Daoy (cell line): ENCODE measurements around the gene ADGRB3. TPM values are rescaled to one million over a fixed set of nuclear protein-coding genes. Genes with fewer than 3 reads are reported as not detected.
A peak's percentile ranks its signal among the peaks of the same experiment; 100 is the strongest.
"Not testable (repeated sequence)": the region's sequence is repeated elsewhere in the genome, so short reads cannot be mapped to it uniquely, and the experiment has no call there.

Source experiments
- DNase-seq: peaks from one replicate; pipeline ENCODE4 v3.0.0-alpha.2; 2015; ENCODE audit warnings: low read depth
- total RNA-seq: library from RNA; depleted of rRNA; stranded (reverse); fragments of >200 nt; shearing (Covaris generic); gene quantifications from 2 replicates; pipeline ENCODE4 v1.2.3, GENCODE V29; 2014

ADGRB3 gene
- total RNA-seq, 1 experiment from 2014 or later = under 0.01 TPM

GRCh38 chr6:69232911-69233448 lies 597.9 kb downstream of the ADGRB3 start:
- DNase-seq = peak; percentile 16

GRCh38 chr6:69238067-69238466 lies 603.0 kb downstream of the ADGRB3 start:
- DNase-seq = no peak

- DNase-seq = no peak
These were observed 611.9 kb downstream of the ADGRB3 start for GRCh38 chr6:69246983-69247382.

GRCh38 chr6:69261010-69261409 lies 625.9 kb downstream of the ADGRB3 start:
- no peak for DNase-seq

- no peak for DNase-seq
These were observed 628.2 kb downstream of the ADGRB3 start for GRCh38 chr6:69263297-69263696.

GRCh38 chr6:69265090-69265489 lies 630.0 kb downstream of the ADGRB3 start:
- no peak for DNase-seq

GRCh38 chr6:69265706-69266105 lies 630.6 kb downstream of the ADGRB3 start:
- DNase-seq = no peak

- no peak for DNase-seq
These were observed 641.1 kb downstream of the ADGRB3 start for GRCh38 chr6:69276204-69276603.

GRCh38 chr6:69279805-69280204 lies 644.7 kb downstream of the ADGRB3 start:
- DNase-seq = no peak

GRCh38 chr6:69280858-69281257 lies 645.8 kb downstream of the ADGRB3 start:
- no peak for DNase-seq

GRCh38 chr6:69284176-69284730 lies 649.2 kb downstream of the ADGRB3 start:
- DNase-seq = no peak

- no peak for DNase-seq
These were observed 650.0 kb downstream of the ADGRB3 start for GRCh38 chr6:69285054-69285453.

- no peak for DNase-seq
These were observed 651.2 kb downstream of the ADGRB3 start for GRCh38 chr6:69286331-69286730.

- DNase-seq = not testable (repeated sequence)
These were observed 653.1 kb downstream of the ADGRB3 start for GRCh38 chr6:69288198-69288597.

- no peak for DNase-seq
These were observed 654.8 kb downstream of the ADGRB3 start for GRCh38 chr6:69289689-69290495.

- no peak for DNase-seq
These were observed 658.4 kb downstream of the ADGRB3 start for GRCh38 chr6:69293471-69293870.

- no peak for DNase-seq
These were observed 659.3 kb downstream of the ADGRB3 start for GRCh38 chr6:69294407-69294806.

GRCh38 chr6:69294862-69295261 lies 659.8 kb downstream of the ADGRB3 start:
- no peak for DNase-seq

GRCh38 chr6:69303382-69303781 lies 668.3 kb downstream of the ADGRB3 start:
- no peak for DNase-seq

- DNase-seq = no peak
These were observed 670.4 kb downstream of the ADGRB3 start for GRCh38 chr6:69305456-69305855.

- no peak for DNase-seq
These were observed 673.5 kb downstream of the ADGRB3 start for GRCh38 chr6:69308584-69308983.

GRCh38 chr6:69311888-69312287 lies 676.8 kb downstream of the ADGRB3 start:
- DNase-seq = no peak

- DNase-seq = no peak
These were observed 678.9 kb downstream of the ADGRB3 start for GRCh38 chr6:69314001-69314400.
